Muscle layer of duodenum (tissue), 2 donors: ENCODE data around the gene ENPP3.

ENCODE experiments used
- H3K27ac ChIP-seq: one replicate; pipeline ENCODE4 v1.7.0; 2013; ENCODE audit warnings: mild to moderate bottlenecking, low read length
- H3K27me3 ChIP-seq: one replicate; pipeline ENCODE4 v1.7.0; 2013; ENCODE audit warnings: low read depth, mild to moderate bottlenecking, control low read depth, low read length
- H3K36me3 ChIP-seq, 2 donors: one replicate each; pipeline ENCODE4 v1.7.0; 2013; ENCODE audit warnings: low read length in 2 of 2, control low read depth in 1 of 2, mild to moderate bottlenecking in 1 of 2; ENCODE audit not compliant: insufficient read depth in 2 of 2, control insufficient read depth in 1 of 2
- H3K4me1 ChIP-seq, 2 donors: one replicate each; pipeline ENCODE4 v1.7.0; 2013; ENCODE audit warnings: low read length in 2 of 2, mild to moderate bottlenecking in 2 of 2, control low read depth in 1 of 2, moderate library complexity in 1 of 2; ENCODE audit not compliant: insufficient read depth in 2 of 2, control insufficient read depth in 1 of 2
- H3K4me3 ChIP-seq, 2 donors: one replicate each; pipeline ENCODE4 v1.7.0; 2013; ENCODE audit warnings: low read length in 2 of 2, low read depth in 1 of 2, mild to moderate bottlenecking in 1 of 2
- H3K9me3 ChIP-seq, 2 donors: one replicate each; pipeline ENCODE4 v1.7.0; 2013; ENCODE audit warnings: low read length in 2 of 2, control low read depth in 1 of 2, mild to moderate bottlenecking in 1 of 2; ENCODE audit not compliant: control insufficient read depth in 1 of 2
- donor health status: healthy.

ENPP3 gene

GRCh38 chr6:131636880-131637792 is at the start of gene ENPP3:
Gene ENPP3 (plus strand): TSS chr6:131637302. CDS start chr6:131637385, 83 bp downstream.
- Histone ChIP-seq H3K4me3 (no peak within 1 kb of the TSS), H3K27ac (no peak within 1 kb of the TSS), H3K4me1 (no peaks in the 10 kb centered on the region)

GRCh38 chr6:131587909-131588308 is 49.2 kb upstream of the ENPP3 start:
- peaks cover 43 to 83% of the 10 kb centered on the region in 2 donors for H3K36me3 ChIP-seq
- H3K27me3 ChIP-seq, result no peaks in the 10 kb centered on the region
- H3K4me3 ChIP-seq, result no peak overlapping the region
- no peaks in the 10 kb centered on the region for H3K9me3 ChIP-seq
- no peaks in the 10 kb centered on the region for H3K4me1 ChIP-seq
- no peak overlapping the region for H3K27ac ChIP-seq

More at GRCh38 chr6:131636880-131637792, at the start of gene ENPP3:
- H3K9me3 ChIP-seq, result no peaks in the 10 kb centered on the region
- H3K36me3 ChIP-seq, result no peaks in the 10 kb centered on the region
- no peaks in the 10 kb centered on the region for H3K27me3 ChIP-seq

- H3K36me3 ChIP-seq, result peaks cover 42 to 79% of the 10 kb centered on the region in 2 donors
- no peaks in the 10 kb centered on the region for H3K9me3 ChIP-seq
- no peaks in the 10 kb centered on the region for H3K27me3 ChIP-seq
- H3K27ac ChIP-seq, result no peak overlapping the region
- H3K4me1 ChIP-seq, result no peaks in the 10 kb centered on the region
- no peak overlapping the region for H3K4me3 ChIP-seq
These were observed 48.5 kb upstream of the ENPP3 start for GRCh38 chr6:131588643-131589042.

GRCh38 chr6:131592935-131593334 is 44.2 kb upstream of the ENPP3 start:
- no peaks in the 10 kb centered on the region for H3K4me1 ChIP-seq
- H3K9me3 ChIP-seq, result no peaks in the 10 kb centered on the region
- no peak overlapping the region for H3K27ac ChIP-seq
- H3K36me3 ChIP-seq, result peaks cover 63 to 85% of the 10 kb centered on the region in 2 donors
- H3K4me3 ChIP-seq, result no peak overlapping the region
- no peaks in the 10 kb centered on the region for H3K27me3 ChIP-seq

DNA sequence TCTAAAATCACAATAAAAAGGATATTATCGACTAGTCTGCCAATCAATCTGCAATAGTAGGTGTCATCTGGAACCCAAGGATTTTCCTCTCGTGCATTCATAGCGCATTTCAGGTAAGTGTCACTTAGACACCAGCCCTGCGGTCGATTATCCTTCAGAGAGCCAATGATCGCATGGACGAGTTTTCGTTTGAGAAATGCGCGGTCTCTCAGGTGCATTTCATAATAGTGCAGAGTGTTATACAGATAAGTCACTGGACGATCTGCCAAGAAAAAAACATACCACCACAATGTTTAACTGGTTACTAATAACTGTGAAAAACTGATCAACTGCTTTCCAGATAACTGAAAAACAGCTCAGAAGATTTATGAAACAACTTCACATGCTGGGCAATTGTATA is 43.0 kb upstream of the ENPP3 start:
- no peaks in the 10 kb centered on the region for H3K4me1 ChIP-seq
- H3K27me3 ChIP-seq, result no peaks in the 10 kb centered on the region
- no peak overlapping the region for H3K27ac ChIP-seq
- no peak overlapping the region for H3K4me3 ChIP-seq
- no peaks in the 10 kb centered on the region for H3K9me3 ChIP-seq
- H3K36me3 ChIP-seq, result peaks cover 63 to 88% of the 10 kb centered on the region in 2 donors

- Histone ChIP-seq H3K9me3 (no peaks in the 10 kb centered on the region), H3K27ac (no peak overlapping the region), H3K4me3 (no peak overlapping the region), H3K27me3 (no peaks in the 10 kb centered on the region), H3K36me3 (peaks cover 77 to 88% of the 10 kb centered on the region in 2 donors), H3K4me1 (no peaks in the 10 kb centered on the region)
These were observed 39.7 kb upstream of the ENPP3 start for GRCh38 chr6:131597446-131597845.

- no peak overlapping the region for H3K4me3 ChIP-seq
- H3K36me3 ChIP-seq, result peaks cover 71 to 82% of the 10 kb centered on the region in 2 donors
- no peaks in the 10 kb centered on the region for H3K27me3 ChIP-seq
These were observed 36.4 kb upstream of the ENPP3 start for GRCh38 chr6:131600716-131601115.

DNA sequence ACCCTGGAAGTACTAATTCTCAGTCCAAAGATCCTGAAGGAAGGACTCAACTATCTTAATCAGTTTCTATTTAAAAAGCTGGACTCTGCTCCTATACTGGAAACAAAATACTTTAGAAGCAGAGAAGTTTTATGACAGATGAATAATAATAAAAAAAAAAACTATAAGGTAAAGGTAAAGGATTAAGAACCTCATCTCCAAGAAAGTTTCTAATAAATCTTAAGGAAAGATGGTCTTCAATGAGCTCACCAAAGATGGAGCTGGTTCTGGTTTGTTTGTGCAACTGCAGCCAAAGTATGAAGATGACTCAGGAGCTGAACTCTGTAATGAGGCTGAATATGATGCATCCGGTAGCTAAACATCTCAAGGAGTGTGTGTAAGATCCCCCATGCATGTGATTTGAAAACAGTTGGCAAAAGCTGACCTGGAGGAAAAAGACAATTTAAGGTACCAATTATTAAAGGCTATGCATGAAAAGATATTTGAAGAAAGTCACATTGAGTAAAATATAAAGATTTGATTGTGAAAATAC is 34.3 kb upstream of the ENPP3 start:
- Histone ChIP-seq H3K36me3 (peaks cover 70 to 72% of the 10 kb centered on the region in 2 donors), H3K4me3 (no peak overlapping the region), H3K27me3 (no peaks in the 10 kb centered on the region), H3K27ac (no peak overlapping the region), H3K9me3 (no peaks in the 10 kb centered on the region), H3K4me1 (no peaks in the 10 kb centered on the region)

More at GRCh38 chr6:131600716-131601115, 36.4 kb upstream of the ENPP3 start:
- Histone ChIP-seq H3K9me3 (no peaks in the 10 kb centered on the region), H3K27ac (no peak overlapping the region), H3K4me1 (no peaks in the 10 kb centered on the region)

GRCh38 chr6:131613296-131613925 is 23.7 kb upstream of the ENPP3 start:
- Histone ChIP-seq H3K36me3 (peaks cover 61 to 81% of the 10 kb centered on the region in 2 donors), H3K4me3 (no peak overlapping the region), H3K27ac (no peak overlapping the region), H3K4me1 (no peaks in the 10 kb centered on the region), H3K27me3 (no peaks in the 10 kb centered on the region), H3K9me3 (no peaks in the 10 kb centered on the region)

GRCh38 chr6:131615275-131615674 is 21.8 kb upstream of the ENPP3 start:
- Histone ChIP-seq H3K9me3 (no peaks in the 10 kb centered on the region), H3K4me1 (no peaks in the 10 kb centered on the region), H3K4me3 (no peak overlapping the region), H3K27me3 (no peaks in the 10 kb centered on the region), H3K27ac (no peak overlapping the region), H3K36me3 (peaks cover 58 to 83% of the 10 kb centered on the region in 2 donors)
